Measurements from ENCODE around the gene C1QTNF4. TPM values are rescaled to one million over a fixed set of nuclear protein-coding genes. Genes with fewer than 3 reads are reported as not detected.

The C1QTNF4 gene
- total and polyA plus RNA-seq, 2 of the 13 experiments (the other 11 are each of a cell fraction or from before 2014, with no cell fraction given): not detected

DNA sequence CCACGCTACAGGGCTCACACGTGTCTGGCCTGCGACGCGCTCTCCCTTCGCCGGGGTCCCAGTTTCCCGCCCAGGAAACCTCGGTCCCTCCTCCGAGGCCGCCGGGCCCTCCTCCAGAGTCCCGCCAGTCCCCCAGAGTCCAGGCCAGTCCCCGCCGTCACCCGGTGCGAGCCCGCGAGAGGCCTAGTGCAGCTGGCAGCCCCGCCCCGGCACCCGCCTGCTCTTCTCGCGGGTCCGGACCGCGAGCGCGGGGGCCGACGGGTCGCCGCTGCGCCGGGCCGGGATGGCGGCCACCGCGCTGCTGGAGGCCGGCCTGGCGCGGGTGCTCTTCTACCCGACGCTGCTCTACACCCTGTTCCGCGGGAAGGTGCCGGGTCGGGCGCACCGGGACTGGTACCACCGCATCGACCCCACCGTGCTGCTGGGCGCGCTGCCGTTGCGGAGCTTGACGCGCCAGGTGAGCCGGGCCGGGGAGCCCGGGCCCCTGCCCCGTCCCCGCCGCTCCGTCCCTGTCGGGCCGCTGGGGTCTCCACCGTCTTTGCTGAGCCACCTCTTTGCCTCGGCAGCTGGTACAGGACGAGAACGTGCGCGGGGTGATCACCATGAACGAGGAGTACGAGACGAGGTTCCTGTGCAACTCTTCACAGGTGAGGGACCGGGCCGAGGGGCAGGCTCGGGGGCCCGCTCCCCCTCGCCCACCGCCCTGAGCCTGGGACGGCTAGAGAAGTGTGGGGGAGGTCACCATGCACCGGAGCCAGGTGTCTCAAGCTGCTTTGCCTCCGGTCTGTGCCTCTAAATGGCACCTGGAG is 28.7 kb downstream of the C1QTNF4 start, which contains the start of gene PTPMT1 (continued):
- TF ChIP-seq, protein P1, sequence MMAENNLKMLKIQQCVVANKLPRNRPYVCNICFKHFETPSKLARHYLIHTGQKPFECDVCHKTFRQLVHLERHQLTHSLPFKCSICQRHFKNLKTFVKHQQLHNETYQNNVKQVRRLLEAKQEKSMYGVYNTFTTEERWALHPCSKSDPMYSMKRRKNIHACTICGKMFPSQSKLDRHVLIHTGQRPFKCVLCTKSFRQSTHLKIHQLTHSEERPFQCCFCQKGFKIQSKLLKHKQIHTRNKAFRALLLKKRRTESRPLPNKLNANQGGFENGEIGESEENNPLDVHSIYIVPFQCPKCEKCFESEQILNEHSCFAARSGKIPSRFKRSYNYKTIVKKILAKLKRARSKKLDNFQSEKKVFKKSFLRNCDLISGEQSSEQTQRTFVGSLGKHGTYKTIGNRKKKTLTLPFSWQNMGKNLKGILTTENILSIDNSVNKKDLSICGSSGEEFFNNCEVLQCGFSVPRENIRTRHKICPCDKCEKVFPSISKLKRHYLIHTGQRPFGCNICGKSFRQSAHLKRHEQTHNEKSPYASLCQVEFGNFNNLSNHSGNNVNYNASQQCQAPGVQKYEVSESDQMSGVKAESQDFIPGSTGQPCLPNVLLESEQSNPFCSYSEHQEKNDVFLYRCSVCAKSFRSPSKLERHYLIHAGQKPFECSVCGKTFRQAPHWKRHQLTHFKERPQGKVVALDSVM (CRISPR knock-in tag; IDR thresholded peaks at IDR 0.05): peak; percentile 63; the same call in 1 of the 2 replicates
- TF ChIP-seq, protein P2, sequence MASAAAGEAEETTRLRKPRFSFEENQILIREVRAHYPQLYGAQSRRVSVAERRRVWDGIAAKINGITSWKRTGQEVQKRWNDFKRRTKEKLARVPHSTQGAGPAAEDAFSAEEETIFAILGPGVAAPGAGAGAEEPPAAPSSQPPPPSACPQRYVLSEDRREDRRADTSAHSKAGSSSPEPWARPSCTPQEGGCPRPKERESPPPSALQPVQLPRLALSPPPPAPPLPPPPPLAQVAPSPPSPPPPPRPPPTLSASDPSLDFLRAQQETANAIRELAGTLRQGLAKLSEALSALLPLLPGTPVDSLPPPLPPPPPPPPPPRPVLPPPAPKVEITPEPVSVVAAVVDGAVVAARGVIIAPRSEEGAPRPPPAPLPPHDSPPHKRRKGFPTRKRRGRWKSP (CRISPR knock-in tag; IDR thresholded peaks at IDR 0.05): no peak
- TF ChIP-seq TP53 (CRISPR knock-in tag; conservative IDR thresholded peaks at IDR 0.05) (no peak), ZNF749 (CRISPR knock-in tag; IDR thresholded peaks at IDR 0.05; ENCODE audit: borderline replicate concordance) (peak; percentile 91; the same call in 1 of the 2 replicates), ZNF616 (CRISPR knock-in tag; IDR thresholded peaks at IDR 0.05; ENCODE audit: low read depth) (peak; percentile 79), MTA3 (CRISPR knock-in tag; IDR thresholded peaks at IDR 0.05) (no peak), ZNF138 (CRISPR knock-in tag; IDR thresholded peaks at IDR 0.05; ENCODE audit: low read depth) (peak; percentile 84), FOXM1 (CRISPR knock-in tag; IDR thresholded peaks at IDR 0.05) (no peak), ZNF256 (CRISPR knock-in tag; conservative IDR thresholded peaks at IDR 0.05) (no peak), ZNF121 (CRISPR knock-in tag; IDR thresholded peaks at IDR 0.05) (no peak), ZNF720 (CRISPR knock-in tag; IDR thresholded peaks at IDR 0.05) (no peak)
- TF ChIP-seq, protein P3, sequence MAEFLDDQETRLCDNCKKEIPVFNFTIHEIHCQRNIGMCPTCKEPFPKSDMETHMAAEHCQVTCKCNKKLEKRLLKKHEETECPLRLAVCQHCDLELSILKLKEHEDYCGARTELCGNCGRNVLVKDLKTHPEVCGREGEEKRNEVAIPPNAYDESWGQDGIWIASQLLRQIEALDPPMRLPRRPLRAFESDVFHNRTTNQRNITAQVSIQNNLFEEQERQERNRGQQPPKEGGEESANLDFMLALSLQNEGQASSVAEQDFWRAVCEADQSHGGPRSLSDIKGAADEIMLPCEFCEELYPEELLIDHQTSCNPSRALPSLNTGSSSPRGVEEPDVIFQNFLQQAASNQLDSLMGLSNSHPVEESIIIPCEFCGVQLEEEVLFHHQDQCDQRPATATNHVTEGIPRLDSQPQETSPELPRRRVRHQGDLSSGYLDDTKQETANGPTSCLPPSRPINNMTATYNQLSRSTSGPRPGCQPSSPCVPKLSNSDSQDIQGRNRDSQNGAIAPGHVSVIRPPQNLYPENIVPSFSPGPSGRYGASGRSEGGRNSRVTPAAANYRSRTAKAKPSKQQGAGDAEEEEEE (CRISPR knock-in tag; IDR thresholded peaks at IDR 0.05; ENCODE audit: borderline replicate concordance): no peak
- TF ChIP-seq, protein P4, sequence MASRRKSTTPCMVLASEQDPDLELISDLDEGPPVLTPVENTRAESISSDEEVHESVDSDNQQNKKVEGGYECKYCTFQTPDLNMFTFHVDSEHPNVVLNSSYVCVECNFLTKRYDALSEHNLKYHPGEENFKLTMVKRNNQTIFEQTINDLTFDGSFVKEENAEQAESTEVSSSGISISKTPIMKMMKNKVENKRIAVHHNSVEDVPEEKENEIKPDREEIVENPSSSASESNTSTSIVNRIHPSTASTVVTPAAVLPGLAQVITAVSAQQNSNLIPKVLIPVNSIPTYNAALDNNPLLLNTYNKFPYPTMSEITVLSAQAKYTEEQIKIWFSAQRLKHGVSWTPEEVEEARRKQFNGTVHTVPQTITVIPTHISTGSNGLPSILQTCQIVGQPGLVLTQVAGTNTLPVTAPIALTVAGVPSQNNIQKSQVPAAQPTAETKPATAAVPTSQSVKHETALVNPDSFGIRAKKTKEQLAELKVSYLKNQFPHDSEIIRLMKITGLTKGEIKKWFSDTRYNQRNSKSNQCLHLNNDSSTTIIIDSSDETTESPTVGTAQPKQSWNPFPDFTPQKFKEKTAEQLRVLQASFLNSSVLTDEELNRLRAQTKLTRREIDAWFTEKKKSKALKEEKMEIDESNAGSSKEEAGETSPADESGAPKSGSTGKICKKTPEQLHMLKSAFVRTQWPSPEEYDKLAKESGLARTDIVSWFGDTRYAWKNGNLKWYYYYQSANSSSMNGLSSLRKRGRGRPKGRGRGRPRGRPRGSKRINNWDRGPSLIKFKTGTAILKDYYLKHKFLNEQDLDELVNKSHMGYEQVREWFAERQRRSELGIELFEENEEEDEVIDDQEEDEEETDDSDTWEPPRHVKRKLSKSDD (CRISPR knock-in tag; IDR thresholded peaks at IDR 0.05; ENCODE audit: low read depth): no peak
- TF ChIP-seq, protein P5, sequence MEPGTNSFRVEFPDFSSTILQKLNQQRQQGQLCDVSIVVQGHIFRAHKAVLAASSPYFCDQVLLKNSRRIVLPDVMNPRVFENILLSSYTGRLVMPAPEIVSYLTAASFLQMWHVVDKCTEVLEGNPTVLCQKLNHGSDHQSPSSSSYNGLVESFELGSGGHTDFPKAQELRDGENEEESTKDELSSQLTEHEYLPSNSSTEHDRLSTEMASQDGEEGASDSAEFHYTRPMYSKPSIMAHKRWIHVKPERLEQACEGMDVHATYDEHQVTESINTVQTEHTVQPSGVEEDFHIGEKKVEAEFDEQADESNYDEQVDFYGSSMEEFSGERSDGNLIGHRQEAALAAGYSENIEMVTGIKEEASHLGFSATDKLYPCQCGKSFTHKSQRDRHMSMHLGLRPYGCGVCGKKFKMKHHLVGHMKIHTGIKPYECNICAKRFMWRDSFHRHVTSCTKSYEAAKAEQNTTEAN (CRISPR knock-in tag; conservative IDR thresholded peaks at IDR 0.05): no peak
- TF ChIP-seq, protein P6, sequence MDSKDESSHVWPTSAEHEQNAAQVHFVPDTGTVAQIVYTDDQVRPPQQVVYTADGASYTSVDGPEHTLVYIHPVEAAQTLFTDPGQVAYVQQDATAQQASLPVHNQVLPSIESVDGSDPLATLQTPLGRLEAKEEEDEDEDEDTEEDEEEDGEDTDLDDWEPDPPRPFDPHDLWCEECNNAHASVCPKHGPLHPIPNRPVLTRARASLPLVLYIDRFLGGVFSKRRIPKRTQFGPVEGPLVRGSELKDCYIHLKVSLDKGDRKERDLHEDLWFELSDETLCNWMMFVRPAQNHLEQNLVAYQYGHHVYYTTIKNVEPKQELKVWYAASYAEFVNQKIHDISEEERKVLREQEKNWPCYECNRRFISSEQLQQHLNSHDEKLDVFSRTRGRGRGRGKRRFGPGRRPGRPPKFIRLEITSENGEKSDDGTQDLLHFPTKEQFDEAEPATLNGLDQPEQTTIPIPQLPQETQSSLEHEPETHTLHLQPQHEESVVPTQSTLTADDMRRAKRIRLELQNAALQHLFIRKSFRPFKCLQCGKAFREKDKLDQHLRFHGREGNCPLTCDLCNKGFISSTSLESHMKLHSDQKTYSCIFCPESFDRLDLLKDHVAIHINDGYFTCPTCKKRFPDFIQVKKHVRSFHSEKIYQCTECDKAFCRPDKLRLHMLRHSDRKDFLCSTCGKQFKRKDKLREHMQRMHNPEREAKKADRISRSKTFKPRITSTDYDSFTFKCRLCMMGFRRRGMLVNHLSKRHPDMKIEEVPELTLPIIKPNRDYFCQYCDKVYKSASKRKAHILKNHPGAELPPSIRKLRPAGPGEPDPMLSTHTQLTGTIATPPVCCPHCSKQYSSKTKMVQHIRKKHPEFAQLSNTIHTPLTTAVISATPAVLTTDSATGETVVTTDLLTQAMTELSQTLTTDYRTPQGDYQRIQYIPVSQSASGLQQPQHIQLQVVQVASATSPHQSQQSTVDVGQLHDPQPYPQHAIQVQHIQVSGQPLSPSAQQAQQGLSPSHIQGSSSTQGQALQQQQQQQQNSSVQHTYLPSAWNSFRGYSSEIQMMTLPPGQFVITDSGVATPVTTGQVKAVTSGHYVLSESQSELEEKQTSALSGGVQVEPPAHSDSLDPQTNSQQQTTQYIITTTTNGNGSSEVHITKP (CRISPR knock-in tag; IDR thresholded peaks at IDR 0.05; ENCODE audit: low read depth): no peak
